Gastroesophageal sphincter (tissue), 3 donors: ENCODE results near the gene PSMF1.

ENCODE experiments used
- EP300 ChIP-seq: sonication (generic); formaldehyde crosslinking; IDR thresholded peaks from one replicate; pipeline ENCODE4 v1.6.1; 2017; ENCODE audit warnings: antibody characterized with exemption, mild to moderate bottlenecking
- POLR2A ChIP-seq, 2 donors: fragments of 450-650 bp; IDR thresholded peaks; one replicate each; pipeline ENCODE4 v1.6.1; 2017; ENCODE audit warnings: antibody characterized with exemption in 2 of 2, mild to moderate bottlenecking in 2 of 2, moderate library complexity in 1 of 2
- POLR2AphosphoS5 ChIP-seq: sonication (generic); formaldehyde crosslinking; IDR thresholded peaks from one replicate; pipeline ENCODE4 v1.6.1; 2017; ENCODE audit warnings: antibody characterized with exemption
- TF ChIP-seq, protein P1 (sequence below), 4 experiments: fragments of 200-600 bp in 2 of 4; fragments of 450-650 bp in 2 of 4; sonication (generic) in 1 of 4; IDR thresholded peaks; one replicate each; pipeline ENCODE4 v1.5.1; 2017 to 2019; ENCODE audit warnings: antibody characterized with exemption in 4 of 4, mild to moderate bottlenecking in 2 of 4, moderate library complexity in 2 of 4

DNA sequence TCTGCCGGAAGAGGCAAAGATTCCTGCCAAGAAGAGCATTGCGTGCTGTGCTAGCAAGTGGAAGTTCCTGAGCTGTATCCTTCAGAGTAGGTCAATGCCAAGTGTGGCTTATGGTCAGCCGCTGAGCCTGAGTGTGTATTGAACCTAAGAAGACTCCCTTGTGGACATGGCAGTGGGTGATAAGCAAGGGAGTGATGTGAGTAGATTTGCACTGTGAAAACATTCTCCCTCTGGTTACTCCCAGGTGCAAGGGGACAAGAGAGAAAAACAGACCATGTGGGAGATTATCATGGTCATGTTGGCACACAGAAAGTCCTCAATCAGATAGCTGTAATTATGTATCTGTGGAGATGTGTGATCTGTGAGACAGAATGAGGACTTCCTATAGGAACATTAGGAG lies 72.4 kb downstream of the PSMF1 start:
- TF ChIP-seq, protein P1, sequence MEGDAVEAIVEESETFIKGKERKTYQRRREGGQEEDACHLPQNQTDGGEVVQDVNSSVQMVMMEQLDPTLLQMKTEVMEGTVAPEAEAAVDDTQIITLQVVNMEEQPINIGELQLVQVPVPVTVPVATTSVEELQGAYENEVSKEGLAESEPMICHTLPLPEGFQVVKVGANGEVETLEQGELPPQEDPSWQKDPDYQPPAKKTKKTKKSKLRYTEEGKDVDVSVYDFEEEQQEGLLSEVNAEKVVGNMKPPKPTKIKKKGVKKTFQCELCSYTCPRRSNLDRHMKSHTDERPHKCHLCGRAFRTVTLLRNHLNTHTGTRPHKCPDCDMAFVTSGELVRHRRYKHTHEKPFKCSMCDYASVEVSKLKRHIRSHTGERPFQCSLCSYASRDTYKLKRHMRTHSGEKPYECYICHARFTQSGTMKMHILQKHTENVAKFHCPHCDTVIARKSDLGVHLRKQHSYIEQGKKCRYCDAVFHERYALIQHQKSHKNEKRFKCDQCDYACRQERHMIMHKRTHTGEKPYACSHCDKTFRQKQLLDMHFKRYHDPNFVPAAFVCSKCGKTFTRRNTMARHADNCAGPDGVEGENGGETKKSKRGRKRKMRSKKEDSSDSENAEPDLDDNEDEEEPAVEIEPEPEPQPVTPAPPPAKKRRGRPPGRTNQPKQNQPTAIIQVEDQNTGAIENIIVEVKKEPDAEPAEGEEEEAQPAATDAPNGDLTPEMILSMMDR (IDR thresholded peaks at IDR 0.05), result no peak
- TF ChIP-seq POLR2AphosphoS5 (no peak), EP300 (no peak), POLR2A (IDR thresholded peaks at IDR 0.05) (no peak)
